ENCODE data around the gene PRM1.

Gene PRM1

GRCh38 chr16:11313493-11314308 lies 32.6 kb upstream of the PRM1 start:
- TF ChIP-seq CTCF (IDR thresholded peaks at IDR 0.05; ENCODE audit: insufficient read depth, missing control alignments): no peak
- DNase-seq (ENCODE audit: insufficient read length, low spot score): no peak
- no peak for FAIRE-seq

- no peak for DNase-seq (ENCODE audit: insufficient read length, low spot score)
- TF ChIP-seq CTCF (IDR thresholded peaks at IDR 0.05; ENCODE audit: insufficient read depth, missing control alignments): no peak
- FAIRE-seq: no peak
These were observed 31.8 kb upstream of the PRM1 start for GRCh38 chr16:11312718-11313492.

- FAIRE-seq (no peak), DNase-seq (ENCODE audit: insufficient read length, low spot score) (no peak)
- TF ChIP-seq CTCF (IDR thresholded peaks at IDR 0.05; ENCODE audit: insufficient read depth, missing control alignments): no peak
These were observed 29.9 kb upstream of the PRM1 start for GRCh38 chr16:11310997-11311561.

- TF ChIP-seq CTCF (IDR thresholded peaks at IDR 0.05; ENCODE audit: insufficient read depth, missing control alignments): no peak
These were observed 29.5 kb upstream of the PRM1 start for GRCh38 chr16:11310634-11310977.

GRCh38 chr16:11309895-11310633 lies 28.9 kb upstream of the PRM1 start:
- FAIRE-seq (no peak), DNase-seq (ENCODE audit: insufficient read length, low spot score) (no peak)
- no peak for TF ChIP-seq CTCF (IDR thresholded peaks at IDR 0.05; ENCODE audit: insufficient read depth, missing control alignments)

More at GRCh38 chr16:11310634-11310977, 29.5 kb upstream of the PRM1 start:
- DNase-seq (ENCODE audit: insufficient read length, low spot score) (no peak), FAIRE-seq (no peak)

- DNase-seq (ENCODE audit: insufficient read length, low spot score): no peak
- FAIRE-seq: no peak
- TF ChIP-seq CTCF (IDR thresholded peaks at IDR 0.05; ENCODE audit: insufficient read depth, missing control alignments): no peak
These were observed 27.6 kb upstream of the PRM1 start for GRCh38 chr16:11308493-11309283.

Measured in D721Med (cell line).